DOHH2 (cell line): ENCODE data around the gene ADRA2A.

ENCODE experiments used
- H3F3A ChIP-seq: fragments of 200-600 bp; sonication (generic), shearing (Covaris generic); 2 replicates; pipeline ENCODE4 v1.6.0; 2016; ENCODE audit warnings: antibody characterized with exemption, mild to moderate bottlenecking; ENCODE audit not compliant: control insufficient read depth, insufficient read depth
- H3K27ac ChIP-seq: fragments of 200-600 bp; sonication (generic); 2 replicates; pipeline ENCODE4 v1.5.1; 2014; ENCODE audit warnings: low read depth, mild to moderate bottlenecking, low read length, moderate library complexity
- H3K27me3 ChIP-seq: fragments of 200-600 bp; sonication (generic); 2 replicates; pipeline ENCODE4 v1.6.1; 2014; ENCODE audit warnings: mild to moderate bottlenecking, low read length, mixed read lengths; ENCODE audit not compliant: control insufficient read depth
- H3K36me3 ChIP-seq: fragments of 200-600 bp; sonication (generic); 2 replicates; pipeline ENCODE4 v1.6.1; 2014; ENCODE audit warnings: mild to moderate bottlenecking, low read length, moderate library complexity, mixed read lengths; ENCODE audit not compliant: control insufficient read depth
- H3K4me1 ChIP-seq: fragments of 200-600 bp; sonication (generic); 2 replicates; pipeline ENCODE4 v1.6.1; 2014; ENCODE audit warnings: mild to moderate bottlenecking, low read length, mixed read lengths; ENCODE audit not compliant: control insufficient read depth
- H3K4me2 ChIP-seq: fragments of 200-600 bp; sonication (generic); 2 replicates; pipeline ENCODE4 v1.6.0; 2014; ENCODE audit warnings: mild to moderate bottlenecking, low read length, moderate library complexity
- H3K4me3 ChIP-seq: fragments of 200-600 bp; sonication (generic); 2 replicates; pipeline ENCODE4 v1.5.1; 2014; ENCODE audit warnings: mild to moderate bottlenecking, low read length, mixed read lengths
- H3K79me2 ChIP-seq: fragments of 200-600 bp; sonication (generic); 2 replicates; pipeline ENCODE4 v1.6.1; 2014; ENCODE audit warnings: mild to moderate bottlenecking, low read length, mixed read lengths; ENCODE audit not compliant: control insufficient read depth
- H3K9me2 ChIP-seq: fragments of 200-600 bp; sonication (generic); replicated peaks from 2 replicates; pipeline ENCODE4 v1.6.1; 2014; ENCODE audit warnings: mild to moderate bottlenecking, low read length, mixed read lengths; ENCODE audit not compliant: control insufficient read depth
- H3K9me3 ChIP-seq: fragments of 200-600 bp; sonication (generic); 2 replicates; pipeline ENCODE4 v1.6.1; 2014; ENCODE audit warnings: antibody characterized with exemption, low read length, mixed read lengths; ENCODE audit not compliant: control insufficient read depth, insufficient read depth
- H4K20me1 ChIP-seq: fragments of 200-600 bp; sonication (generic); 2 replicates; pipeline ENCODE4 v1.6.0; 2014; ENCODE audit warnings: low read depth, mild to moderate bottlenecking, antibody characterized with exemption, low read length, moderate library complexity; ENCODE audit not compliant: control insufficient read depth, insufficient read depth
- EZH2phosphoT487 ChIP-seq: fragments of 200-600 bp; sonication (generic); IDR thresholded peaks from 2 replicates; pipeline ENCODE4 v1.6.1; 2017; ENCODE audit warnings: borderline replicate concordance, mild to moderate bottlenecking, antibody characterized with exemption, low read length, moderate library complexity, mixed read lengths
- TF ChIP-seq, protein P1 (sequence below): fragments of 200-600 bp; sonication (generic); IDR thresholded peaks from one replicate; pipeline ENCODE4 v1.5.1; 2014; ENCODE audit warnings: antibody characterized with exemption, mild to moderate bottlenecking, low read depth, low read length; ENCODE audit not compliant: poor library complexity, severe bottlenecking

ADRA2A gene

DNA sequence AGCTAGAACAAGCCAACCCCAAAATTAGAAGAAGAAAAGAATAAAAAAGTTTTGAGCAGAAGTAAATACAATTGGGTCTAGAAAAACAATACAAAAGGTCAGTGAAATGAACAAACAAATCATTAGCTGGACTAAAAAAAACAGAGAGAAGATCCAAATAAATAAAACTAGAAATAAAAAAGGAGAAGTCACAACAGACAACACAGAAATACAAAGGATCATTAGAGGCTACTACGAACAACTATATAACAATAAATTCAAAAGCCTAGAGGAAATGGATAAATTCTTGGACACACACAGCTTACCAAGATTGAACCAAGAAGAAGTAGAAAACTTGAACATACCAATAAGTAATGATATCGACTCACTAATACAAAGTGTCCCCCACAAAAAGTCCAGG lies 13.4 kb upstream of the ADRA2A start:
- H3K4me1 ChIP-seq, result peaks cover 3% of the 10 kb centered on the region; the same call in 1 of the 2 replicates
- no peak for TF ChIP-seq EZH2phosphoT487
- TF ChIP-seq, protein P1, sequence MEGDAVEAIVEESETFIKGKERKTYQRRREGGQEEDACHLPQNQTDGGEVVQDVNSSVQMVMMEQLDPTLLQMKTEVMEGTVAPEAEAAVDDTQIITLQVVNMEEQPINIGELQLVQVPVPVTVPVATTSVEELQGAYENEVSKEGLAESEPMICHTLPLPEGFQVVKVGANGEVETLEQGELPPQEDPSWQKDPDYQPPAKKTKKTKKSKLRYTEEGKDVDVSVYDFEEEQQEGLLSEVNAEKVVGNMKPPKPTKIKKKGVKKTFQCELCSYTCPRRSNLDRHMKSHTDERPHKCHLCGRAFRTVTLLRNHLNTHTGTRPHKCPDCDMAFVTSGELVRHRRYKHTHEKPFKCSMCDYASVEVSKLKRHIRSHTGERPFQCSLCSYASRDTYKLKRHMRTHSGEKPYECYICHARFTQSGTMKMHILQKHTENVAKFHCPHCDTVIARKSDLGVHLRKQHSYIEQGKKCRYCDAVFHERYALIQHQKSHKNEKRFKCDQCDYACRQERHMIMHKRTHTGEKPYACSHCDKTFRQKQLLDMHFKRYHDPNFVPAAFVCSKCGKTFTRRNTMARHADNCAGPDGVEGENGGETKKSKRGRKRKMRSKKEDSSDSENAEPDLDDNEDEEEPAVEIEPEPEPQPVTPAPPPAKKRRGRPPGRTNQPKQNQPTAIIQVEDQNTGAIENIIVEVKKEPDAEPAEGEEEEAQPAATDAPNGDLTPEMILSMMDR, result no peak

DNA sequence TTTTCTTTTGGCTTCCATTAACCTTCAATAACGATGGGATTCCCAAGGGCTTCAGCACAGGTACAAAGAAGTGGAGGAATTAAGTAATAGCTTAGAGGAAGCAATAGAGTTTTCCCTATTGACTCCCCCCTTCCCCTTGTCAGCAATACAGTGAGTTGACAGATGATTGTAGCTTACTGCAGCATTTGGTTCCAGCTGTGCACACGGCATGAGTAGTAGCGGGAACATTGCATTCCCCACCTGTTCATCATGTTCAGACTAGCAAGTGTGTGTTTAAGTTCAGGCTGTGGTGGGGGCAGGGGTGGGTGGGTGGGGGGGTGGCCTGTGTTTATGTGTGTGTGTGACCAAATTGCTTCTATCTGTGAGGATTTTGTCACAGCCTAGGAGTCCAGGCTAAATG lies 4.6 kb upstream of the ADRA2A start:
- peaks cover 16% of the 10 kb centered on the region for H3K27me3 ChIP-seq
- H4K20me1 ChIP-seq, result no peaks in the 10 kb centered on the region
- no peaks in the 10 kb centered on the region for H3K36me3 ChIP-seq
- no peaks in the 10 kb centered on the region for H3K79me2 ChIP-seq
- no peak overlapping the region for H3K27ac ChIP-seq
- TF ChIP-seq, protein P1, result no peak
- no peak for TF ChIP-seq EZH2phosphoT487
- H3K4me2 ChIP-seq, result no peak overlapping the region
- H3K9me3 ChIP-seq, result no peaks in the 10 kb centered on the region; the same call in 1 of the 2 replicates
- no peak overlapping the region for H3K4me3 ChIP-seq
- no peaks in the 10 kb centered on the region for H3K9me2 ChIP-seq
- H3K4me1 ChIP-seq, result no peaks in the 10 kb centered on the region
- no peaks in the 10 kb centered on the region for H3F3A ChIP-seq

More for the DNA sequence above, 13.4 kb upstream of the ADRA2A start:
- H3K9me2 ChIP-seq, result no peaks in the 10 kb centered on the region
- no peak overlapping the region for H3K27ac ChIP-seq
- H3K9me3 ChIP-seq, result no peaks in the 10 kb centered on the region
- no peaks in the 10 kb centered on the region for H4K20me1 ChIP-seq
- no peaks in the 10 kb centered on the region for H3F3A ChIP-seq
- H3K27me3 ChIP-seq, result no peaks in the 10 kb centered on the region
- H3K79me2 ChIP-seq, result no peaks in the 10 kb centered on the region
- no peaks in the 10 kb centered on the region for H3K36me3 ChIP-seq
- no peak overlapping the region for H3K4me2 ChIP-seq
- H3K4me3 ChIP-seq, result no peak overlapping the region

DNA sequence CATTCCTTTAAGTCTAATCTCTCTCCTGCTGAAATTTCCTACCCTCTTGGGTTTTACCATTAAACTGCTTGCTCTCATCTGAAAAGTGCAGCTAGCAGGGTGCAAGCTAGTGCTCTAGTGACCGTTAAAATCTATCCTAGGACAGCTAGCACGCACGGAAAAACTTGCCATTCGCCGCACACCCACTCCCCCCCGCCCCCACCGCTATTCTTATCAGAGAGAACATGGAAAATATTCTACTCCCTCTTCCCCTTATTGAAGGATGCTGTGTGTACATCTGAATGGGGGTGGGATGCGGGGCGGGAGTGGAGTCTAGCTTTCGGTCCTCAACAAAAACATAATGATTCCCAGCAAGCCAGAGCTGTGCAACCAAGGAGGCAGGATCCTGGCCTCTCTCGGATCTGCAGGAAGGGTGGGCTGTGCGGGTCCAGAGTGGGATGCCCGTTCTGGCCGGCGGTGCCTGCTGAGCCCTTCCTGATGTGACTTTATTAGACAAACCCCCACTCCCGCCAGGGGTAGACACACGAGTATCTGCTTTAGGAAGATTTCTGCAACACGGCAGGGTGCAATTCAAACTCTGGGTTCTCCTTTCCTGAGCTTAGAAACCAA lies 1.1 kb upstream of the ADRA2A start:
- H3K4me3 ChIP-seq, result no peak overlapping the region

More for the DNA sequence above, 1.1 kb upstream of the ADRA2A start:
- Histone ChIP-seq H3K4me1 (no peaks in the 10 kb centered on the region), H3K36me3 (no peaks in the 10 kb centered on the region), H3K9me3 (peaks cover 3% of the 10 kb centered on the region; the same call in 1 of the 2 replicates), H3K27ac (no peak overlapping the region), H3K4me2 (peak overlapping the region; percentile 29; the same call in 1 of the 2 replicates), H3K79me2 (no peaks in the 10 kb centered on the region), H3F3A (no peaks in the 10 kb centered on the region), H3K9me2 (no peaks in the 10 kb centered on the region), H3K27me3 (peaks cover 16% of the 10 kb centered on the region), H4K20me1 (no peaks in the 10 kb centered on the region)
- TF ChIP-seq, protein P1, result no peak
- no peak for TF ChIP-seq EZH2phosphoT487
